SK-N-MC (cell line): ENCODE measurements around the gene EFCAB12.
"Not testable (repeated sequence)": the region's sequence is repeated elsewhere in the genome, so short reads cannot be mapped to it uniquely, and the experiment has no call there.

Experiments used
- EZH2 ChIP-seq: fragments of 200-600 bp; sonication (generic); IDR thresholded peaks from one replicate; pipeline ENCODE4 v1.6.1; 2017; ENCODE audit warnings: antibody characterized with exemption
- POLR2AphosphoS5 ChIP-seq: IDR thresholded peaks from 2 replicates; pipeline ENCODE4 v1.6.1; 2012; ENCODE audit warnings: mild to moderate bottlenecking, low read depth, low read length, borderline replicate concordance

GRCh38 chr3:129388791-129389571 lies 39.5 kb downstream of the EFCAB12 start:
- TF ChIP-seq EZH2, POLR2AphosphoS5: not testable (repeated sequence)
